ENCODE results near the gene CEP162. TPM values are rescaled to one million over a fixed set of nuclear protein-coding genes. Genes with fewer than 3 reads are reported as not detected.
A peak's percentile ranks its signal among the peaks of the same experiment; 100 is the strongest.
"Not testable (repeated sequence)": the region's sequence is repeated elsewhere in the genome, so short reads cannot be mapped to it uniquely, and the experiment has no call there.

CEP162 gene
- total RNA-seq, 1 donor from 2014 or later = 11.1 TPM

DNA sequence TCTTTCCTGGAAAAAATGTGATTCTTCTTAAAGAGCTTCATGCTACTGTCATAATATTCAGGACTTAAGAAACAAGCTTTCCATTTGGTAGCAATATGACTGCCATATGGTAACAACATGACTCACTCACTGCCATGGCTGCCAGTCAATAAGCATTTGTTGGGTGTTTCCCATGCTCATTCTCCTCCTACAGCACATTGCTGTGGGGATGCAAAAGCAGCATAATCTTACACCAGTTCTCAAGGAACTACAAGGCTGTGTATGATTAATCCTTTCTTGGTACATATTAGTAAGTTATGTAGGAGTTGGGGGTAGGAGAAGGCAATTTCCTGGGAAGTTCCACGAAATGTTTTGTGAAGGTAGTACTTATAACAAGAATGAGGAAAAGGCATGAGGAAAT lies 76.7 kb downstream of the CEP162 start:
- DNase-seq = peak; percentile 88

DNA sequence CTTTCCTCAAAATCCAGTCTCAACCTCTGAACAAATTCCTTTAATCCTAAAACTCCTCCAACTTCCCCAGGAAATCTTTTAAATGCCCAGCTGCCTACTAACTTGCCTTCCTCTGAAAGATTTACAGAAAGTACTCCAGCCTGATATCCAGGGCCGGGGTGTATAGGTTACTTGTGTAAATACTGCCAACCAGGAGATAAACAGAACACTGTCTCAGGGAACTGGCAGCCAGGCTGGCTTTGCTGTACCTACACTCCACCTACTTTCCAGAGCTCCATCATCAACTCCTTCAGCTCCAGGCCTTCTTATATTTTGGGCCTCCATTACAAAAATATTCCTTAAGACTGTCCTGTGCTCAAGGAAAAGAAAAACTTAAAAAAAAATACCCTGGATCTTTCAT lies 85.9 kb downstream of the CEP162 start:
- DNase-seq = no peak

DNA sequence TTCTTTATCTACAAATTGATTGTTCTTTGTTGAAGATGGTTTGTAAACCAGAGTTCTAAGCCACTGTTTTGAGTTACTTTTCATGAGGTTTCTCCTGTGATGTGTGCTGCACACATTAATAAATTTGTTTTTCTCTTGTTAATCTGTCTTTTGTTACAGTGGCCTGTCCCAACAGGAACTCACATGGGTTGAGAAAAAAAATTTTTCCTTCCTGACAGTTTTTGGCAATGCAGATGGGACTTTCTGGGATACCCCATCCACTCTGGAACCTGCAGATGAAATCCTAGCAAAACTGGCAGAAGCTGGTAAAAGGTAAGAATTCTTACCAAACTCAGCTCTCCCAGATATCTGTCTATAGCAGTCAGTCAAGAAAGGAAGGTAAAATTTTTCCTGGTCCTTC lies 88.1 kb downstream of the CEP162 start:
- DNase-seq = no peak

DNA sequence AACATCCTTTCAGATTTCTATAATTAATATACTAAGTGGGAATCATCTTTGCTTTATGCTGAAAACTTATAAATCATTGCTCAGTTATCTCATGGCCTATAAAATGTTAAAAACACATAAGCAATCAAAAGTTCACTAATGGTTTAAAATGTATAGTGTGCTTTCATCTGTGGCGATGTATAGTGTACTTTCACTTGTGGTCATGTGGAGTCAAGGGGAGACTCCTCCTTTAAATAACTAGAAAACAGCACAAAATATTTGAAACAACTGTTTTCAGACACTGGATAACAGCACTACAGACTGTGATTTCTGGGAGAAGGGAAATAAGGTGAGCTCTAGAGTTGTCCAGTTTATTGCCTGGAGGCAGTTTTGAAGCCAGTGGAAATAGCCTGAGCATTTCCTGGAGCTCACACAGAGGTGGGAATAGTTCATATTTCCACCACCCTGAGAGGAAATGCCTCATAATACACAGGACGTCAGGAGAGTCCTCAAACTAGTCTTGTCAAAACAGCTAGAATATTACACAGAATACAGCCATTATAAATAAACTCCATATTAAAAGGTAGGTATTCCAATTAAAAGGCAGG lies 89.4 kb downstream of the CEP162 start:
- no peak for DNase-seq

DNA sequence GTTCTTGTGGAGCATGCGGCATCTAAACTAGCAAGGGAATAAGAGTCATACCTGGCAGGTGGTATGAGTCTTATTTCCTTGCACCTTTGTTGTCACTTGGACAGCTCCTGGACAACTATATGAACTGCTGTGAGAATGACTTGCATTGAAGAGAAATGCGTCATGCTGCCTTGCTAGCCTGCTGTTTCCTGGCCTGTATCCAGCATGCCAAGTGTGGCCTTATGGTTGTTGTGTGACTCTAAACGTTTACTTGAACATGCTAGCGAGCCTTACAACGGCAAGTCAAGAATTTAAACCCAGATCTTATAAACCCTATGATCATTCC lies 90.4 kb downstream of the CEP162 start:
- DNase-seq = no peak

DNA sequence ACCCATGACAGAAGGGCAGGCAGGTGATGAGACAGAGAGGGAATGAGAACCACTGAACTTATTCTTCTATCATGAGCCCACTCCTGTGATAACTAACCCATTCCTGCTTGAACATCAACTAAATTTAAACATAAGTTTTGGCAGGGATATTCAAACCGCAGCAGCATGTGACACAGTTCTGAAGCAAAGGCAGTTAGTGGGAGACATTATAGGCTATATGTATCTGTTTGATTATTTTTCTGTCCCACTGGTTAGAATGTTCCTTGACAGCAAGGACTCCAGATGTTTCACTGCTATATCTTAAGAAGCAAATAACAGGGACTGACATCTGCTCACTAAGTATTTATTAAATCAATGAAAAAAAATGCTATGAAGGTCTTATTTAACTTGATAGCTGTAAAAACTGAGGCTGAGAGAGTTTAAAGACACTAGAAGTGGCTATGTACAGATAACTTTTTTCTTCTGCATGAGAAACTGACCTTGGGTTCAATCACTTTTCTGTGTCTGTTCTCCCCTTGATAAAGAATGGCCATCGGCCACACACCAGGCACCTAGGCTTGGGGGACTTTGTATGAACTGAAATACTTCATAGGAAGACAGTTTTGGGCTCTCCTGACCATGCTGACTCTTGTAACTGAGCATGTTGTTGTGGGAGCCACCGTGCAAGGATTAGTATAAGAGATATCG lies 90.9 kb downstream of the CEP162 start:
- no peak for DNase-seq

DNA sequence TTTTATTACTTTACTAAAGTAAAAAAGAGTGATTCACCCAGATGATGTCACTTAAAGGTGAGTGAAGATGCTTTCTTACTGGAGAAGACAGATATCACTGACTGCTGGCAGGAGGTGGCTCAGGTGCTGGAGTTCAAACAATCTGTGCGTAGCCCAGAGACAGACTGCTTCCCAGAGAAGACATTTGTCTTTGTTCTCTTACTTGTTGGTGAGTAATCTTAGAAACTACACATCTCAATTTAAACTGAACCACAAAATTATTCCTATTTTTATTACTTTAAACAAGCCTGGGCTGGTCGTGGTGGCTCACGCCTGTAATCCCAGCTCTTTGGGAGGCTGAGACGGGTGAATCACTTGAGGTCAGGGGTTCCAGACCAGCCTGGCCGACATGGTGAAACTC lies 92.2 kb downstream of the CEP162 start:
- no peak for DNase-seq

DNA sequence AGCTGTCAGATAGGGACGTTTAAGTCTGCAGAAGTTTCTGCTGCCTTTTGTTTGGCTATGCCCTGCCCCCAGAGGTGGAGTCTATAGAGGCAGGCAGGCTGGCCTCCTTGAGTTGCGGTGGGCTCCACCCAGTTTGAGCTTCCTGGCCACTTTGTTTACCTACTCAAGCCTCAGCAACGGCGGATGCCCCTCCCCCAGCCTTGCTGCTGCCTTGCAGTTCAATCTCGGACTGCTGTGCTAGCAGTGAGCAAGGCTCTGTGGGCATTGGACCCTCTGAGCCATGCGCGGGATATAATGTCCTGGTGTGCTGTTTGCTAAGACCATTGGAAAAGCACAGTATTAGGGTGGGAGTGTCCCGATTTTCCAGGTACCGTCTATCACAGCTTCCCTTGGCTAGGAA lies 94.1 kb downstream of the CEP162 start:
- not testable (repeated sequence) for DNase-seq

DNA sequence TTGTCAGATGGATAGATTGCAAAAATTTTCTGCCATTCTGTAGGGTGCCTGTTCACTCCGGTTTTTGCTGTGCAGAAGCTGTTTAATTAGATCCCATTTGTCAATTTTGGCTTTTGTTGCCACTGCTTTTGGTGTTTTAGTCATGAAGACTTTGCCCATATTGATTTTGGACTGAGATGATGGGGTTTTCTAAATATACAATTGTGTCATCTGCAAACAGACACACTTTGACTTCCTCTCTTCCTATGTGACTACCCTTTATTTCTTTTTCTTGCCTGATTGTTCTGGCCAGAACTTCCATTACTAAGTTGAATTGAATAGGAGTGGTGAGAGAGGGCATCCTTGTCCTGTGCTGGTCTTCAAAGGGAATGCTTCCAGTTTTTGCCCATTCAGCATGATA lies 97.9 kb downstream of the CEP162 start:
- not testable (repeated sequence) for DNase-seq

DNA sequence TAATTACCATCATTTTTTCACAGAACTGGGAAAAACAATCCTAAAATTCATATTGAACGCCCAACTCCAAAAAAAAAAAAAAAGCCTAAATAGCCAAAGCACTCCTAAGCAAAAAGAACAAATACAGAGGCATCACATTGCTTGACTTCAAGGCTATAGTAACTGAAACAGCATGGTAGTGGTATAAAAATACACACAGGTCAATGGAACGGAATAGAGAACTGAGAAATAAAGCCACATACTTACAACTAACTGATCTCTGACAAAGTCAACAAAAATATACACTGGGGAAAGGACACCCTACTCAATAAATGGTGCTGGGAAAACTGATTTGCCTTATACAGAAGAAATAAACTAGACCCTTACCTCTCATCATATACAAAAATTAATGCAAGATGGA lies 104.3 kb downstream of the CEP162 start:
- DNase-seq = no peak

DNA sequence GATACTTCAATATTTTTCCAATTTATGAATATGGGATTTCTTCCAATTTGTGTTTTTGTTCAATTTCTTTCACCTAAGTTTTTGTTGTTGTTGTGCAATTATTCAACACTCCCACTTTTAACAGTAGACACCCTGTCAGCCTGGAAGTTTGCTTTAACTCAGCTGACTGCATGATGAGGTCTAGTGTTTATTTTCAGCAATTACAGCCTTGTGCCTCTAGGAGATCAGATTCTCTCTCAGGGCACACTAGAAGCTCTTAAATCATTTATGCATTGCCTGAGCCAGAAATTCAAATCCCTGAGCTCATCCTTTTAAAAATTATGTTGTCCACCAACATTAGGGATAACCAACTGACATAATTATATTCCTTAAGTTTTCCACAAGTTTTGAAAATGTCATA lies 108.2 kb downstream of the CEP162 start:
- DNase-seq = no peak

DNA sequence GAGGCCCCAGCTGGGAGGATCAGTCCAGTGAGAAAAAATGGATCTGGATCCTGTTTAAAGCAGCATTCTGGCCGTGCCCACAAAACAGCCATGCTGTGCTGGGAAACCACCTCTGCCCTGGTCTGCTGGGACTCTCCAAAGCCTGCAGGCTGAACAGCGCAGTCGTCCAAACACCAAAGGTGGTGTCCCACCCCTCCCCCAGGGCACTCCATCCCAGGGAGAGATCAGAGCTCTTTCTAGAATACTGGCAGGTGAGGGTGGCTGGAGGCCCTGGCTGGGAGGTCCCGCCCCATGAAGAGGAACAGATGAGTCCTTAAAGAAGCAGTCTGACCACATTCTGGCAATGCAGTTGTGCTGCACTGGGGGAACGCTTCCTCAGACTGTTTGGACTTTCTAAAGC lies 109.3 kb downstream of the CEP162 start:
- DNase-seq = no peak

DNA sequence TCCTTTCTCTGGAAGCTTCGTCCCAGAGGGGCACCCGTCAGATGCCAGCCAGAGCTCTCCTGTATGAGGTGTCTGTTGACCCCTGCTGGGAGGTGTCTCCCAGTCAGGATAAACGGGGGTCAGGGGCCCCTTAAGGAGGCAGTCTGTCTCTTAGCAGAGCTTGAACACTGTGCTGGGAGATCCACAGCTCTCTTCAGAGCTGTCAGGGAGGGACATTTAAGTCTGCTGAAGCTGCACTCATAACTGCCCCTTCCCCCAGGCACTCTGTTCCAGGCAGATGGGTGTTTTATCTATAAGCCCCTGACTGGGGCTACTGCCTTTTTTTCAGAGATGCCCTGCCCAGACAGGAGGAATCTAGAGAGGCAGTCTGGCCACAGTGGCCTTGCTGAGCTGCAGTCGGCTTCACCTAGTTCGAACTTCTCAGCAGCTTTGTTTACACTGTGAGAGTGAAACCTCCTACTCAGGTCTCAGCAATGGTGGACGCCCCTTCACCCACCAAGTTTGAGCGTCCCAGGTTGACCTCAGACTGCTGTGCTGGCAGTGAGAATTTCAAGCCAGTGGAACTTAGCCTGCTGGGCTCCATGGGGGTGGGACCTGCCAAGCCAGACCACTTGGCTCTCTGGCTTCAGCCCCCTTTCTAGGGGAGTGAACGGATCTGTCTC lies 112.4 kb downstream of the CEP162 start:
- DNase-seq = not testable (repeated sequence)

DNA sequence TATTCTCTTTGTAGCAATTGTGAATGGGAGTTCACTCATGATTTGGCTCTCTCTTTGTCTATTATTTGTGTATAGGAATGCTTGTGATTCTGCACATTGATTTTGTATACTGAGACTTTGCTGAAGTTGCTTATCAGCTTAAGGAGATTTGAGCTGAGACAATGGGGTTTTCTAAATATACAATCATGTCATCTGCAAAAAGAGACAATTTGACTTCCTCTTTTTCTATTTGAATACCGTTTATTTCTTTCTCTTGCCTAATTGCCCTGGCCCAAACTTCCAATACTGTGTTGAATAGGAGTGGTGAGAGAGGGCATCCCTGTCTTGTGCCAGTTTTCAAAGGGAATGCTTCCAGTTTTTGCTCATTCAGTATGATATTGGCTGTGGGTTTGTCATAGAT lies 116.1 kb downstream of the CEP162 start:
- DNase-seq = not testable (repeated sequence)

DNA sequence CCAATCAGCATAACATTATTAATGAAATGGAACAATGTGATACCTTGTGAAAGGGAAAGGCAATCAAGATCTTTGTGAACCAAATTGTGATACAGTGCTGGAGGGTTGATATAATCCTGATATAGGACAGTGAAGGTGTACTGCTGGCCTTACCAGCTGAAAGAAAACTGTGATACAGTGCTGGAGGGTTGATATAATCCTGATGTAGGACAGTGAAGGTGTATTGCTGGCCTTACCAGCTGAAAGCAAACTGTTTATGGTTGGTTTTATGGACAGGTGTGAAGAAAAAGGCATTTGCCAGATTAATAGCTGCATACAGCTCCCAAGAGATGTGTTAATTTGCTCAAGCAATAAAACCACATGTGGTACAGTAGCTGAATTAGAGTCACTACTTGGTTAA lies 119.9 kb downstream of the CEP162 start:
- no peak for DNase-seq

DNA sequence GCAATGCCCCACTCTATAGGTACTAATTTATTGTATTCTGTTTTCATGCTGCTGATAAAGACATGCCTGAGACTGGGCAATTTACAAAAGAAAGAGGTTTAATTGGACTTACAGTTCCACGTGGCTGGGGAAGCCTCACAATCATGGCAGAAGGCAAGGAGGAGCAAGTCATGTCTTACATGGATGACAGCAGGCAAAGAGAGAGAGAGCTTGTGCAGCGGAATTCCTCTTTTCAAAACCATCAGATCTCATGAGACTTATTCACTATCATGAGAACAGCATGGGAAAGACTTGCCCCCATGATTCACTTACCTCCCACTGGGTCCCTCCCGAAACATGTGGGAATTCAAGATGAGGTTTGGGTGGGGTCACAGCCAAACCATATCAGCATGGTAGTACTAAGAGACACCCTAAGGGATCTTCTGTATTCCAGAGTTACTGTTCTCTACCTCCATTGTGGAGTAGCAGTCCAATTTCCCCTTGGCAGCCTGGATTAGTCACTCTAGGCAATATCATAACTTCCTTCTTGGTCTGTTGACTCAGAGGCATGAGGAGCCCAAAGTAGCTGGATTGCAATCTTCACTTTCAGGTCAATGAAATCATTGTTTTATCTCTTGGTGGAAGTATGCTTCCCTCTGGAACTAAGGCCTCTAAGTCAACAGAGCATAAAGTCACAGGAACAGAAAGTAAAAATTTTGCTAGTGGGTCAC lies 122.1 kb downstream of the CEP162 start:
- DNase-seq = not testable (repeated sequence)

DNA sequence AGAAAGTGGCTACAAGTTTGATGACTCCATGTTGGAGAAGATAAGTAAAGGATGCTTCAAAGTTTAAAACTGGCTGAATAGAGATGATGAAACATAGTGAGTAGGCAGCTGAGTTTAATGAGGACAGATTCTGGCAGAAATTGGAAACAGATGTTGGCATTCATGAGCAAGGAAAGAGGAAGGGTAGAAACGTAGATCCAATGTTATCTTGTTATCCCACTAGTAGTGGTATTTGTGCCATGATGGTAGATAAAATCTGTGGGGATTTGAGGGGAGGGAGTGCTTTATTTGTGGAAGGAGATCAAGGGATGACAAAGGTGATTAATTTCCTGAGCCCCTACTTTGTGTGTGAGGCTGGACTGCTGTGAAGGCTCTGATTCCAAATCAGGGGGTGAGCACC lies 124.4 kb downstream of the CEP162 start:
- no peak for DNase-seq

DNA sequence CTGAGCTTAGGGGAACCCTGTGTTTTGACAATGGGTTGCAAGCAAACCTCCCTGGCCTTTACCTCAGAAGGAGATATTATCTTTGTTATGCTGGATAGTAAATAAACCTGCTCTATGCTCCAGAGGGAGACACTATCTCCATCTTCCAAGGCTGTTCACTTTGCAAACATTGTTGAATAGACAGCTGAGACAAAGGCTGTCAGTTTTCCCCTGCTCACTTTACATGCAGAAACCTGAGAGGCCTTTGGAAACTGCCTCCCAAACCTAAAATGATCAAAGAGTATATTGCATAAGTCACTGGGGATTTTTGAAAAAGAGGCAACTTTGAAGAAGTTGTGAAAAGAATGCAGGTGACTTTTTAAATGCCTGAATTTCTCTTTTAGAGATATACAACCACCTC lies 132.3 kb downstream of the CEP162 start:
- no peak for DNase-seq

DNA sequence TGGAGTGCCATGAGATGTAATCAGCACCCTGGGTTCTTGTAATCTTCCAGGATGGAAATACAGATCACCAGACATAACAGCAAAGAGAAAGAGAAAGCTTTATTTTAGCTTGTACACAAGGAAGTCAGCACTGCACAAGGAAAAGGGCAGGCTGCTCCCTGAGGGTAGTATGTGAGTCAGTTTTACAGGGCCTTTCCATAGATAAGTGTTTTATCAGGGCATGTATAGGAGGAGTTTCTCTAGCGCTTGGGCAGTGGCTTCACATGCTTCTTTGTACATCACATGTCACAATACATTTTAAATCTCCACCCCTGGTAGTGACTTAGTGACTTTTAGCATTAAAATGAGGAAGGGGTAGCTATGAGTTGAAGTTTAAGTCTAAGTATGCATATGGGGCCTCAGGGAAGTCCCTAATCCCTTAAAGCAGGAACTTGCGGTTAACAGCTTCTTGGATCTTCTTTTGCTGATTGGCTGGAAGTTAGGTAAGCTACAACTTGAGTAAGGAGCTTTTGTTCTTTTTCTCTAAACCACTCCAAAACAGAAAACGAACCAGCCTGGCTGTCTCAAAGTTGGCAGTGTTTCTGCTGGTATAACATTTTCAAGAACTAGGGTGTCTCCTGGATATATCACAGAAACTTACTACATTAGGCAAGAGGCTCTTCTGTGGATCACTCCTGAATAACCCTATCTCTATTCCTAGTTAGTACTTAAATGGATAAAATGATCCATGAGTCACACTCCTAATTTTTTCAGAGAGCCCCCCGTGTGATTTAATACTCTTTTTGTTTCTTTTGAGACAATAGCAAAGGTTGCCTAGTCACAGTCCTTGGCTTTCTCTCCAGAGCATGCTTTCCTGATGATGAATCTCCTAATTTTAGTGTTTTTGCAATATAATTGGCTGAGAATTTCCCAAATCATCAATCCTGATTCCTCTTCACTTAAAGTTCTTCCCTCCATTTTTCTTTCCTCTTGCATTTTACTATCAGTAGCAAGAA lies 133.7 kb downstream of the CEP162 start:
- DNase-seq = no peak

DNA sequence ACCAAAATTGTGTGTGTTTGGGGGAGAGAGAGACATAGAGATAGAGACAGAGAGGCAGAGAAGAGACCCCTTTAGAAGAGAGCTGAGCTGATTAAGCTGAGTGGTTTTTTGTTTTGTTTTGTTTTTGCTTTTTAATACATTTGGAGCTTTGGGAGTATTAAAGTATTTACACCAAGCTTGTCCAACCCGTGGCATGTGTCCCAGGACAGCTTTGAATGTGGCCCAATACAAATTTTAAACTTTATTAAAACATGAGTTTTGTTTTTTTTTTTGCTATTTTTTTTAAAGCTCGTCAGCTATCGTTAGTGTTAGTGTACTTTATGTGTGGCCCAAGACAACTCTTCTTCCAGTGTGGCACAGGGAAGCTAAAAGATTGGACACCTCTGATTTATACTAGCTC lies 137.9 kb downstream of the CEP162 start:
- no peak for DNase-seq

DNA sequence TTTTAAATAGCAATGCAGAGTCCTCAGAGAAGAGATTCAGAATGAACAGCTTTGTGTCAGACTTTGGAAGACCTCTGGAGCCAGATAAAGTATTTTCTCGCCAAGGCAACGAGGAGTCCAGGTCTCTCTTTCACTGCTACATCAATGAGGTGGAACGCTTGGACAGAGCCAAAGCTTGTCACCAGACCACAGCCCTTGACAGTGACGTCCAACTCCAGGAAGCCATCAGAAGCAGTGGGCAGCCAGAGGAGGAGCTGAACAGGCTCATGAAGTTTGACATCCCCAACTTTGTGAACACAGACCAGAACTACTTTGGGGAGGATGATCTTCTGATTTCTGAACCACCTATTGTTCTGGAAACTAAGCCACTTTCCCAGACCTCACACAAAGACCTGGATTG lies 138.4 kb downstream of the CEP162 start:
- no peak for DNase-seq

All from skin of body (tissue), 2 donors.